ENCODE data around the gene DDX20.
"Not testable (repeated sequence)": the region's sequence is repeated elsewhere in the genome, so short reads cannot be mapped to it uniquely, and the experiment has no call there.

Gene DDX20

DNA sequence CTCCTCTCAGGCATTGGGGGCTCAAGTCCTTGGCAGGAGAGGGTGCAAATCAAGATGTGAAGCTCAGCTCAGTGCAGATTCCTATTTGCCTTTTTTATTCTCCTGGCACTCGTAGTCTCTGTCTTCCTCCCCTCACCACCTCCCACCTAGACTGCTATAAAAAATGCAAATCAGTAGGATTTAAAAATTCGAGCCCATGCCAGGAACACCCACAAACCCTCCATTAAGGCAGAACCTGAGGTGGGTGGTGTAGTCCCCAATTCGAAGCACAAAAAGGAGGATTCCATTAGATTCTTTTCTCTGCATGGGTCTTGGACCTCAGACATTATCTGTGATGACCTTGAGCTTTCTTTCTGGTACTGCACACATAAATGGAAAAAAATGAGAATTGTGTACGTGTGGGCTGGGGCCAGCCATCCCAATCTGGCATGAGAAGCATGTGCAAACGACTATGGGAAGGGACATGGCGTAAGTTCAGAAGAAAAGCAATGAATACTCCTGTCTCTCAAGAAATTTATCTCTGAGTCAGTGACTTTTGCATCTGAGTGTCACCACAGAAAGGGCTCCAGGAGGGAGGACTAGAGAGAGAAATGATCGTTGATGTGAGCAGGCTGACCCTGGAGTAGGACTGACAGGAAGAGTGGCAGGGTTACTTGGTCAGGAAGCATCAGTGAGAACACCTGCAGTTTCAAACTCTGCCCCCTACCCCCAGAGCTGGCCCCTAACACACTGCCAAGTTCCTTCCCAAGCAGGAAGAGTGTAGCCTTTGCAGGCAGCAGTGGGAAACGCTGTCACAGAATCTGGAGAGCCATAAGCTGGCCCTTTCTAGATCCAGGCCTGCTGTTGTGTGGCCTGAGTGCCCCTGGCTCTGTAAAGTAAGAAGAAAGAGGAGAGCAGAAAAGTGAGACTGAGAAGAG is 18.2 kb upstream of the DDX20 start:
- Mint-ChIP-seq H3K9me3 (no peaks in the 10 kb centered on the region), H3K4me1 (peaks cover 19% of the 10 kb centered on the region), H3K36me3 (ENCODE audit: low read depth) (no peaks in the 10 kb centered on the region), H3K4me3 (peak overlapping the region; percentile 82), H3K27ac (peak overlapping the region; percentile 22), H3K27me3 (peaks cover 43% of the 10 kb centered on the region)
- no peak for DNase-seq
- ATAC-seq: no peak

DNA sequence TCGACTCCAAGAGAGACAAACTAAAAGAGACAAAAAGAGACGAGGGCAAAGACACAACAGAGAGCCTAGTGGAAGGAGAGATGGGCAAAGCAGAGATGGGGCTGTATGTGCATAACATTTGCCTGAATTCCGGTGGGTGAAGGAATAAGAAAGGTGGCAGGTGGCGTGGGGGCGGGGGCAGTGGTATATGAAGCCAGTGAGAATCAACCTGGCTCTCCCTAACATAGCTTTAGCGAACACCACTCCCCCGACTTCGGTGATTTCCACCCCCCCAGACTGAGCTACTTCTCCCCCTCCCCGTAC is 17.6 kb upstream of the DDX20 start:
- ATAC-seq (no peak), DNase-seq (no peak)
- no peaks in the 10 kb centered on the region for H3K36me3 Mint-ChIP-seq (ENCODE audit: low read depth)

GRCh38 chr1:111738436-111739193 is 17.1 kb upstream of the DDX20 start:
- Mint-ChIP-seq H3K4me3 (peak overlapping the region; percentile 82), H3K27ac (peak overlapping the region; percentile 81), H3K9me3 (no peaks in the 10 kb centered on the region), H3K27me3 (peaks cover 46% of the 10 kb centered on the region), H3K4me1 (peaks cover 19% of the 10 kb centered on the region), H3K36me3 (ENCODE audit: low read depth) (no peaks in the 10 kb centered on the region)
- ATAC-seq (peak; percentile 60), DNase-seq (peak; percentile 51)

More for the DNA sequence above, 17.6 kb upstream of the DDX20 start:
- Mint-ChIP-seq H3K27me3 (peaks cover 46% of the 10 kb centered on the region), H3K9me3 (no peaks in the 10 kb centered on the region), H3K4me3 (peak overlapping the region; percentile 82), H3K27ac (peak overlapping the region; percentile 22), H3K4me1 (peaks cover 19% of the 10 kb centered on the region)

DNA sequence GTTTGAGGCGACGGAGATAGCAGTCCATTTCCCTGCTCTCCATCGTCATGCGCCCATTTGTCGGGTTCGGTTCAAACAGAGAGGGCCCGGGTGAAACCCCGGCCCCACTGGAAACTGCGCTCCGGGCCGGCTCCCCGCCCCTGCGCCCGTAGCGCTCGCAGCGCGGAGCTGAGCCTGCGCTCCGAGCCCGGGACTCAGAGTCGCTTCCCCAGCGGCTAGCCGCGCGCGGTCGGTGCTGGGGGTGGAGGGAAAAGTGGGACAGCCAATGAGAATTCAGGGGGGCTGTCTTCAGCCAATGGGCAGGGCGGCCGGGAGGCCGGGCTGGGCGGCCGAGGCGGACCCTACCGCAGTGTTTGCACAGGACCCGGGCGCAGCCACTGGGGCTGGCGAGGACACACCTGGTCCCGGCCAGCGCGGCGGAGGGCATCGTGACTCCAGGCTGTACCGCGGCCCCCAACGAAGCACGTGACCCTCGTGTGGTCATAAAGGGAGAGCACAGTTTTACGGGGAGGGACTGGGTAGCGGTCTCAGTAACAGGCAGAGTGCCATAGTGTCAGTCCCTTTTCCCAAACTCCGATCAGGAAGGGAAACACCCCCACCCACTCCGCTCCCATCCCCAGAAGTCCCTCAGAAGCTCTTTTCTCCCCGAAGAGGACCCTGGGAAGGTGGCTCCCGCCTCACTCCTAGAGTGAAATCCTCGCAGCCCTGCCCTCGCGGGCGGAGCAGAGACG is 16.3 kb upstream of the DDX20 start, which contains the start of gene INKA2:
Gene INKA2, minus strand, starts transcription at position 202 of the 731 bp plus-strand sequence. Its CDS starts 153 bp downstream, at position 49.
- Mint-ChIP-seq H3K36me3 (ENCODE audit: low read depth) (no peaks in the 10 kb centered on the region), H3K27me3 (peaks cover 46% of the 10 kb centered on the region), H3K9me3 (no peaks in the 10 kb centered on the region), H3K27ac (peak within 1 kb of the TSS; percentile 81), H3K4me1 (peaks cover 19% of the 10 kb centered on the region), H3K4me3 (peak within 1 kb of the TSS; percentile 82)
- ATAC-seq: peak; percentile 87
- DNase-seq: peak; percentile 81

DNA sequence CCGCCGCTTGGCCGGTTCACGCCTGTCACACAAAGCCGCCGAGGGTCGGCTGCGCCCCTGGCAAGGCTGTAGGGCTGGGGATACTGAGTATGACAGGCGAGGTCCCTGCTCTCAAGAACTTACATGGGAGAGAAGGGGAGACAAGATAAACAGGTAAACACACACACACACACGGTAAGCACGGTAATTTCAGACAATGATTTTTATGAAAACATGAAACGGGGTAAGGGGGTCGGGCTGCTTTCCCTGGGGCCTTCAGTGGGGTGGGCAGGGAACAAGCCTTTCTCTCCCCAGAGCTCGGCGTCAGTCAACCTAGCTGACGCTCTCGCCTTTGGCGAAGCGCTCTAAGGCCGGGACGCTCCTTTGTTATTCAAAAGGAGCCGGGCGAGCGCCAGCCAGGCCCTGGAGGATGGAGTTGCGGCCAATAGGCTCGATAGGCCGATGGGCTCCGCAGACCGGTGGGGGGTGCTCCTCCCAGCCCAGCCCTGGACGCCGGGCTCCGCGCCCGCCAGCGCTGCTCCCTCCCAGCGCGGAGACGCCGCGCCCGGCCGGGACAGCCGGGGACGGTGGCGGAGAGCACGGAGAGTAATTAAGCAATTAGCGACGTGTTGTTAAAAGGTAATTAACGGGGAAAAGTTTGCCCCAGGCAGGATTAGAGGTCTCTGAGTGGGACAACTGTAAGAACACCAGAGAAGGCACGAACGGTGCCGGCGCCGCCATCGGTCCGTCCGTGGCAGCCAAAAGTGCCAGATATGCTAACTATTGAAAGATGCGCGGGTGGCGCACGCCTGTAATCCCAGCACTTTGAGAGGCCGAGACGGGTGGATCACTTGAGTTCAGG is 15.6 kb upstream of the DDX20 start:
- H3K27ac Mint-ChIP-seq: no peak overlapping the region
- peaks cover 19% of the 10 kb centered on the region for H3K4me1 Mint-ChIP-seq
- ATAC-seq (no peak), DNase-seq (peak; percentile 18)
- H3K27me3 Mint-ChIP-seq: peaks cover 46% of the 10 kb centered on the region
- H3K4me3 Mint-ChIP-seq: peak overlapping the region; percentile 82
- H3K36me3 Mint-ChIP-seq (ENCODE audit: low read depth): no peaks in the 10 kb centered on the region
- H3K9me3 Mint-ChIP-seq: no peaks in the 10 kb centered on the region

DNA sequence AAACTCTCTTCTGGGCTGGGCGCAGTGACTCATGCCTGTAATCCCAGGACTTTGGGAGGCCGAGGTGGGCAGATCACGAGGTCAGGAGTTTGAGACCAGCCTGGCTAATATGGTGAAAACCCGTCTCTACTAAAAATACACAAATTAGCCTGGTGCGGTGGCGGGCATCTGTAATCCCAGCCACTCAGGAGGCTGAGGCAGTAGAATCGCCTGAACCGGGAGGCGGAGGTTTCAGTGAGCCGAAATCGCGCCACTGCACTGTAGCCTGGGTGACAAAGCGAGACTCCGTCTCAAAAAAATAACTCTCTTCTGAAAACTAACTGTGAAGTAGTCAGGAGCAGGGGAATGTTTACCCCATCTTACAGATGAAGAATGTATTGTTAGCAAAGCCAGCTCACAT is 13.4 kb upstream of the DDX20 start:
- H3K9me3 Mint-ChIP-seq; H3K27ac Mint-ChIP-seq; H3K36me3 Mint-ChIP-seq (ENCODE audit: low read depth); ATAC-seq; H3K4me3 Mint-ChIP-seq; DNase-seq: not testable (repeated sequence)
- Mint-ChIP-seq H3K4me1 (peaks cover 19% of the 10 kb centered on the region), H3K27me3 (peaks cover 43% of the 10 kb centered on the region)

GRCh38 chr1:111742938-111743549 is 12.7 kb upstream of the DDX20 start:
- Mint-ChIP-seq H3K36me3 (ENCODE audit: low read depth) (no peaks in the 10 kb centered on the region), H3K27me3 (peaks cover 35% of the 10 kb centered on the region), H3K4me3 (no peak overlapping the region), H3K4me1 (peaks cover 12% of the 10 kb centered on the region), H3K27ac (no peak overlapping the region), H3K9me3 (no peaks in the 10 kb centered on the region)
- ATAC-seq (no peak), DNase-seq (no peak)

DNA sequence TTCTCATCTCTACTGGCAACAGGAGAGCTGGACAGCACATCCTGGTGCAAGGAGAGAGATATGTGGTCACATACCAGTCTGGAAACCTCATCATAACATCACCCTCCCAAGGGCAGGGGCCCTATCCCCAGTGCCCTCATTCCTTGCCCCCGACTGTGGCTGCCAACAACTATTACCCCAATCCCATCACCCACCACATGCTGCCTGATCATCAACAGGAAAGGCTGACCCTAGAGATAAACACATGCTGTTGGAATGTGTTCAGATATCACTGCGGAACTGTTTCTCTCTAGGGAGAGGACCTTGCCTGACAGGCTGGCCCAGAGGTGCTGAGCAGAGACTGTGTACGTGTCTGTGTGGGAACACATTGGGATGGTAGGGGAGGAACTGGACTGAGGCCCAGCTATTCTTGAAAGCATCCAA is 12.0 kb upstream of the DDX20 start:
- H3K4me1 Mint-ChIP-seq: peaks cover 11% of the 10 kb centered on the region
- no peak for DNase-seq

GRCh38 chr1:111745675-111746613 is 9.8 kb upstream of the DDX20 start:
- Mint-ChIP-seq H3K36me3 (ENCODE audit: low read depth) (no peaks in the 10 kb centered on the region), H3K9me3 (no peaks in the 10 kb centered on the region), H3K4me1 (no peaks in the 10 kb centered on the region), H3K27me3 (peaks cover 18% of the 10 kb centered on the region), H3K27ac (no peak overlapping the region), H3K4me3 (no peak overlapping the region)
- ATAC-seq (no peak), DNase-seq (no peak)

More for the DNA sequence above, 12.0 kb upstream of the DDX20 start:
- H3K4me3 Mint-ChIP-seq: no peak overlapping the region
- no peak for ATAC-seq
- H3K27me3 Mint-ChIP-seq: peaks cover 34% of the 10 kb centered on the region
- no peak overlapping the region for H3K27ac Mint-ChIP-seq
- H3K36me3 Mint-ChIP-seq (ENCODE audit: low read depth): no peaks in the 10 kb centered on the region
- no peaks in the 10 kb centered on the region for H3K9me3 Mint-ChIP-seq

DNA sequence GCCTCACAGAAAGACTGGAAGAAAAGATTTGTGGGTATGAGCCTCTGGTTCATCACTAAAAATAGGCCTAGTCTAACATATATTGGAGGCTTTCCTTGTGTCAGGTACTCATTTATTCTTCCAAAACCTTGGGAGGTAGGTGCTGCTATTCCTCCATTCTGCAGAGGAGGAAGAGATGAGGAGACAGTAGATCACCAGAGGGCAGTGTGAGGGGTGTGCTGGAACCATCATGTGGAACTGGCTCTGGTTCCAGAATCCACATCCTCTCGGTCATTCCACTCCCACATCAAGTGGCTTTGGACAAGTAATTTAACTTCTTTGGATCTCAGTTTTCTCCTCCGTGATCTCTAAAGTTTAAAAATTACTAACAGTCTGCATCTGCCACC is 9.1 kb upstream of the DDX20 start:
- Mint-ChIP-seq H3K27ac (no peak overlapping the region), H3K4me3 (no peak overlapping the region), H3K9me3 (no peaks in the 10 kb centered on the region), H3K4me1 (no peaks in the 10 kb centered on the region), H3K36me3 (ENCODE audit: low read depth) (no peaks in the 10 kb centered on the region), H3K27me3 (peaks cover 11% of the 10 kb centered on the region)
- ATAC-seq (no peak), DNase-seq (no peak)

DNA sequence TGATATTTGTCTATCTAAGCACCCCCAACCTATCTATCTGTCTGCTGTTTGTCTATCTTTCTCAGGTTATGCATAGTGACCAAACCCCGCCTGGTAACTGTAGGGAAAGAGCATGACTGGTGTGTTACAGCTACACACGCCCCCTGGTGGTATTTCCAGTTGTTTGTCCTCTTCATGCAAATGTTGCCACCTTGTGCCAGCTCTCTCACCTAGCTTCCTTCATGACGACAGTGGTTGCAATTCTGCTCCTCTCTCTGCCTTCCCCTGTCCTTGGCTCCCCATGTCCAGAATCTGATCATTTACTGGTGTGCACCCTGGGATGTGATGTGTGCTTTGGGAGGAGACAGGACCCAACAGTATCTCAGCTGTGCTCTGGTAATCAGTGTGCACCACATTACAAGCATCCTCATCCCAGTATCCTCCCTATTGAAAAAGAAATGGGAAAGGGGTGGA is 8.4 kb upstream of the DDX20 start:
- no peak overlapping the region for H3K27ac Mint-ChIP-seq
- no peaks in the 10 kb centered on the region for H3K9me3 Mint-ChIP-seq
- H3K27me3 Mint-ChIP-seq: peaks cover 5% of the 10 kb centered on the region
- no peaks in the 10 kb centered on the region for H3K4me1 Mint-ChIP-seq
- DNase-seq (peak; percentile 71), ATAC-seq (peak; percentile 73)
- H3K36me3 Mint-ChIP-seq (ENCODE audit: low read depth): no peaks in the 10 kb centered on the region
- H3K4me3 Mint-ChIP-seq: no peak overlapping the region

DNA sequence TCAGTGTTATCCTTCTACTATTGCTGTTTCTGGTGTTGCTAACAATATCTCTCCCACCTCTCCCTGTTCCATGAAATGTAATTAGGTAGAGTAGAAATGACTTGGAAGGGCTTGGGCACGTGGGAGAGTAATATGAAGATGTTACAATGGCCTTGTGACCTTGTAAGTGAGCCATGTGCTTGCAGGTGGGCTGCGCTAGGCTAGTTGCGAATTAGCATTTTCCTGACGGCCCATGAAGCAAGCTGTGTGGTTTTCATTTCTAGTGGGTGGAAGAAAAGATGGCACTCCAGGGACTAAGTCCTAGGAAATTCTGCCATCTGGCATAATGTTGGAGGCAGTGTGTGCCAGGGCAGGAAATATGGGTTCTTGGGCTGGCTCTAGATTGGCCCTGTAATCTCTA is 7.8 kb upstream of the DDX20 start:
- DNase-seq (no peak), ATAC-seq (no peak)
- H3K36me3 Mint-ChIP-seq (ENCODE audit: low read depth): no peaks in the 10 kb centered on the region
- no peak overlapping the region for H3K27ac Mint-ChIP-seq
- no peak overlapping the region for H3K4me3 Mint-ChIP-seq
- no peaks in the 10 kb centered on the region for H3K9me3 Mint-ChIP-seq
- H3K27me3 Mint-ChIP-seq: no peaks in the 10 kb centered on the region
- no peaks in the 10 kb centered on the region for H3K4me1 Mint-ChIP-seq

- ATAC-seq (no peak), DNase-seq (no peak)
- Mint-ChIP-seq H3K27ac (no peak overlapping the region), H3K4me1 (peaks cover 2% of the 10 kb centered on the region), H3K36me3 (ENCODE audit: low read depth) (no peaks in the 10 kb centered on the region), H3K9me3 (no peaks in the 10 kb centered on the region), H3K4me3 (no peak overlapping the region), H3K27me3 (no peaks in the 10 kb centered on the region)
These were observed 6.1 kb upstream of the DDX20 start for GRCh38 chr1:111749628-111750027.
